NCI-H1694 treated with DMSO at 0.1 percent for 48 hours (cell line): ENCODE measurements around the gene DCC.

Source experiments
- DNase-seq: peaks from one replicate; lab custom pipeline; 2025; lab: John Stamatoyannopoulos, UW

Gene DCC

DNA sequence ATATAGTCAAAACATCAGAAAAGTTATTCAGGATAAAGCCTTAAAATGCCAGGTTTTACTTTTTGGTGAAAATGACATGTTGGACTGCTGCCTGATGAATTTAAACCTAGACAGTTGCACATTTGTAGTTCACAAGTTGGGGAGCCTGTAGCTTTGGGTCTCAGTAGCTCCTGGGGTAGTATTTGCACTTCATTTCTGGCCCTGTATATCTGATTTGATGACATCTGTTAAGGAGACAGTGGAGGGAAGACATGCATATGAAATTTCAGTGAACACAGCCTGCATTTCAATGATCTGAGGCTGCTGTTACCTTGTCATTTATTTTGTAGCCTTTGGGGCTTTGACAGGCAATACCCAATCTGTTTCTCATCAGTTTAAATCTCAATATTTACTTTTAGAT lies 156.4 kb downstream of the DCC start:
- no peak for DNase-seq

DNA sequence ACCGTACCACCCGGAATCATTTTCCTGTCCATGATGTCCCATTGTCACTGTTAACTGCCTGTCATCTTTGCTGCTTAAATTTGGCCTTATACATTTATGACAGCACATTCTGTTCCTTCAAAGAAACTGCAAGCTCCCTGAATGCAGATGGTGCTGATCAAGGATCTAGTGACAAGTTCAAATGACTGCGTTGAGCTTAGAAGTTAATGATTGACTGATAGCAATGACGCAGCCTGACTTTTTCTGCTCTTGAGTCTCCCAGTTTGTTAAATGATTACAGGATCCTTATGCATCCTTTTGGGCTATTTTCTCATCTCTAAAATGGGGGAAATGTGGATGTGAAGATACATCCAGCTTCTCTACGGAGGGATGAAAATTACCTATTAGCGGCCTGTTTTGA lies 159.0 kb downstream of the DCC start:
- no peak for DNase-seq

DNA sequence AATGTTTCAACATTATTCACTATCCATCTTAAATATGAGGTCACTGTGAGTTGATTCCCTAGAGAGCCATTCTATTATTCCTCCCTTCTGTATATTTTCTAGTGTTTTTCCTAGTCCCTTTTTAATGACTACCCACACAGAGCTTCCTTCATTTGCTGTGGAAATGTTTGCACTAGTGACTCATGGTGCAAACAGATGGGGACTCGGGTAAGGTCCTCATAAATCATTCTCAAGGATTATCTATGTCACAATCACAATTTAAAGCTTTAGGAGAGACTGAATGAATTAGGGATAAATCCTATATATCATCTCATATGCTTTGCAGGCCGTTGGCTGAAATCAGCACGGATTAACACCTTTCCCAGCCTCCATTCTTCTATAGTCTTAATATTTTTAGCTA lies 159.6 kb downstream of the DCC start:
- DNase-seq, result peak; percentile 77

DNA sequence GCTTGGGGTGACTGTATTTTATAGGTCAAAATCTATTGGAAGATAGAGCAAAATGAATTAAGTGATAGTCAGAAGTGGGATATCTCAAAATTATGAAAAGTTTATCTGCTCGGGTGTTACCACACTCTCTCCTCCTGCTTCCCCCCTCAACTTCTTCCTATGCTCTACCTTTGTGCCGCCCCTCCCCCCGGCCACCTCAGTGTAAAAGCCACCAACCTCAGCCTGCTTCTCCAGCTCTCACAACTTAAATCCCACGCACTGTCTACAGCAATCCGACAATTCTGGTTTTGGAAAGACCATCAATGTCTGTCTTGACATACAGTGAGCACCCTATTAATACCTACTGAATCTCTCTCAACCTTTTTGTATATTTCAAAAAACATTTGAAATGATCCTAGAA lies 164.6 kb downstream of the DCC start:
- no peak for DNase-seq

DNA sequence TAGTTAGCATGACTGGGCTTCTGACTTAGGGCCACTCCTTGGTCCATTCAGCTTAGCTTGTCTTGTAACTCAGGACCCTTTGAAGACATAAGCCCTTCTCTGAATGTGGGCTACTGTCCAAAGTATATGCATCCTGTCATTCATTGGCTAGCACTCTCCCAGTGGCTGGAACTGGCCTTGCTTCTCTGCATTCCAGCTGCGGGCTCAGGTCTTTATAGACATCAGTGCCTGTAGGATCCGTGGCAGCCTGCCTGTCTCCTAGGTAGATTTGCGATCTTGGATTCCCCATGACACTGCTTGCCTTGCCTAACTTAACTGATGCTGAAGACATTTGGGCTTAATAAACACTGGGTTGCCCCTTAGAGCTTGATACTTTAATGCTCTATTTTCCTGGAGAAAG lies 170.1 kb downstream of the DCC start:
- no peak for DNase-seq

DNA sequence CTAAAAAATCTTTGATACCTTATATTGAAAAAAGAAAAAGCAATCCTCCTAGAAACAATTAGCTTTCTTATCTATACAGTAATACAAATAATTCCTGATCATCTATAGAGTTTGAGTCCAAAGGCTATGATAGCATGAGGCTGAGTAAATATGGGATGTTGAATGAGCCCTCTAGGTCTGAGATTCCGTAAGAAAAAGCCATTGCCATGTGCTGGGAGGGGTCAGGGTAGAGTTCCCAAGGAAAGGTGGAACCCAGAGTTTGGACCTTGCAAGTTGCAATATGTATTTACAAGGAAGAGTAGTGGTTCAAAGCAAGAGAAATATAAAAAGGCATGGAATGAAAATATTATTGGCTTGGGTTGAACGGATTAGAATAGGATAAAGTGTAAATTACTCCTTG lies 178.1 kb downstream of the DCC start:
- no peak for DNase-seq

DNA sequence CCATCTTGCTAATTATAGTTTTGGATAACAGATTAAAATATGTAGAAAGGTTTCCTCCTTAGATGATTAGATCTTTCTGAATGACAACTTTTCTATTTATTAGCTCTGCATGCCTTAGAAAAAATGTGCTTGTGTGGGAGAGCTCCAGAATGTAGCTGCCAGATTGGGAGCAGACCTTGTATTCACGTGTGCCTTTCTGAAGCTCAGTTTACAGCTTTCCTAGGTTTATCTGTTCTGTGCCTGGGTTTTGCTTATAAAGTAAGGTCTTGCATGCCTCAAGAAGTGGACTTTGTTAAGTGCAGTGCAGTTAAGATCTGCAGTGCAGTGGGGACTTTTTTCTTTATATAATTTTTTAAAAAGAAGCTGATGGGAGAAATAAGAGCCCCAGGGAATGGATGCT lies 179.0 kb downstream of the DCC start:
- DNase-seq, result no peak

DNA sequence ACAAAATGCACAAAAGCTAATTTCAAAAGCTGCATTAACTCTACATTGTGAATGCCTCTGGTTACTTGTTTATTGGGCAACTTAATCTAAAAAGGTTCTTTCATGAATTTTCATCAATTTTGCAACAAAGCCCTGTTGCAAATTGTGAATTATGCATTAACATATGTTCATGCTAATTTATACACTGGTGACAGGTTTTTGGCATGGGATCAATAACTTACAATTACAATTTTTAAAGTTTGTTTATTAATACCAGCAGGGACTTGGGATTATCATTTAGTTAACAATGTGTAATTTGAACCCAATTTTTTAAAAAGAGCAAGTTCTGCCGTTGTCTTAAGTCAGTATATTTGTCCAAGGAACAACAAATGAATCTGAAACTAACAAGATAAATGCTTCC lies 183.6 kb downstream of the DCC start:
- no peak for DNase-seq

DNA sequence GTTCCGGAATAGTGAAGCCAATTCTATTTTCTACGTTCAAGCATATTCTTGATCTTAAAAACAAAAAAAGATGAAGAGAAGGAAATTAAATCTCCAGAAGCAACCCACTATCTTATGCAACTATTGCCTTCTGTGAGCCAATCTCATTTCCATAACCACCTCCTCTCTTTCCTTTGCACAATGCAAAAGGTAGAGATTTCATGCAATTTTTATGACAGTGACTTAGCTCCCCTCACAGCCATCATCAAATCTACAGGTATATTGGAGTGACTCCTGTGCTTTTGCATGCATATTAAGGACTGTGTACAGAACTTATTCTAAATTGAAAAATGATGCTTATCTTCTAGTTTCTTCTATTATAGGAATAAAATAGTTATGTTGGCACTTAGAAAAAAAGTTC lies 191.8 kb downstream of the DCC start:
- DNase-seq, result no peak

DNA sequence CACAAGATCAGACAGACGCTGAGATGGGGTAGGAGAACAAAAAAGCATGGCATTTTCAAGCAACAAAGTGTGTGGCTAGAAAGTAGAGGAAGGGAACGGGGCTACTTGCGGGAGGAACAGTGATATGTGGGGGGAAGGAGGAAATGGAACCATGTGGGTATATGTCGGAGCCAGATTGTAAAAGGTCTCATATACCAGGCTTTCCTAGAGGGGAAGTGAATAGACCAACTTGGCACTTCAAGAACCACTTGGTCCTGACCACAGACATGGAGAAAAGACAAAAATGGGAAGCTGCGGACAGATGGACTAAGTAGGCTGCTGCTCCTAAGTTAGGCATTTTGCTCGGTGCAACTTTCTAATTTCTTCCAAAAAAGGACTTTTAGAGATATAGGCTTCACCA lies 196.0 kb downstream of the DCC start:
- DNase-seq, result no peak

DNA sequence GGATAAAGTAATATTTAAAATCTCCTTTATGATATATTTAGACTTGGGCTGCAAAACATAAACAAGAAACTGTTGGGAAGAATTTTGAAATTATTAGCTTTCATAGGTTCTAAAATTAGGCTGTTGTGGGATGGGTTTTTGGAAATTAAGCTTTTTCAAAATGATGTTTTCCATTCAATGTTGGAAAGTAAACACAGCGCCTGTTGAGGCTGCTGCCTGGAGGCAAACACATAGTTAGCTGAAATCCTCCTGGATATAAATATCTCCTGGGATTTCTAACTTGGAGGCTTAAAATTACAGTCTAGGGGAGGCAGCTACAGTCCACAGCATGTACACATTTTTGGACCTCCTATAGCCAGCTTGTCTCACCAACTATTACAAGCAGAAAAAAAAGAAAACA lies 197.3 kb downstream of the DCC start:
- no peak for DNase-seq

DNA sequence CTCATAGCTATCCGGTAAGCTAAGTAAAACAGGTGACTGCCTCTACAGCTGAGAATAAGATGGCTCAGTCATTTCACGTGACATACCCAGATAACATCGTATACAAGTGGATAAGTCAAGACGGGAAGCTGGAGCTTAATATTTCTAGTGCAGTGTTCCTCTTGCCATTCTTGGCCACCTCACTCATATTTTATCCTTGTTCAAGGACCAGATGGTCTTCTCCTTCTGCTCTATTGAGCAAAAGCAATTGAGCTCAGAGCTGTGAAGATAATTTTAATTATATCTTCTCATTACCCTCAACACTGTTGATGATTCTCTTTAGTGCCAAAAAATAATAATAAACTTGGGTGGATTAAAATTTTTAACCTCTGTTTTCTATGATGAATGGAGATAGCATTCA lies 201.1 kb downstream of the DCC start:
- DNase-seq, result peak; percentile 77

DNA sequence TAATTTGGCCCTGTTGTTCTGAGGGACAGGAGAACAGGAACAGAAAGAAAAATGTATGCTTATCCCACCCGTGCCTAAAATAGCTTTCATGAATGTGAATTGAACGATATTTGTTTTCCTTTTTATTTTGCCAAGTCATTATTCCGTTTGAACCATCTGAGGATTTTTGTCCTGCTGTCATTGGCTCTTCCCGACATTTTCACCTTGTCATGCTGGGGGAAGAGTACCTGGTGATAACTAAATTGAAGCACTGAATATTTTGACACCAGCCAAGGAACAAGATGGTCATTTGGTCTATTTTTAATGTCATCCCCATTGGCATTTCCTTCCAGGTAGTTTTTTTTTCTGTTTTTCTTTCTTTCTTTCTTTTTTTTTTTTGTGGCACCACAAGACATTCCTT lies 204.1 kb downstream of the DCC start:
- DNase-seq, result no peak

DNA sequence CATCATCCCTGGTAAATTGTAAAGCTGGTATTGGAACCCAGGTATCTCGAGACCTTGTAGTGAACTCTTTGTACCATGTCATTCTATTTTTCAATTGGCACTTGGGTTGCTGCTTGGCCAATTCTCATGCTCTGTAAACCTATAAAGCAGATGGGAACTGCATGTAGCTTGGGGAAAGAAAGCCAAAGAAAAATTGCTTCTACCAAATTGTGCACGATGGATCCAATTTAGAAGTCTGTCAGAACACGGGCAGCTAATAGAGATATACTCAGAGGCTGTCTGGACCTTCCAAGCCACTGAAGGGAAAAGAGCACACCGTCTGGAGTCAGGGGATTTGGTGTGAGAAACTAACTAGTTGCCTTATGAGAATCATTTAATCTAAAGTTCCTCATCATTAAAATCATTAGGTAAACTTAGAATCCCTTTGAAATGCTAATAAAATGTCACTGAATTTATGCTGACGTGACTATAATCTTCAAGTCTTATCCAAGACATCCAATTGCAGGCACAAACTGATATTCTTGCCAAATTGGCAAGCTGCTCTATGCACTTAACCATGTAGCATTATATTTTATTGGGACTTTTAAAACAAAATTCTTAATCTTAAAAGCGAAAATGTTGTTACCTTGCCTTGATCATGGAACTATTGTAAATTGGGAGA lies 206.8 kb downstream of the DCC start:
- no peak for DNase-seq

DNA sequence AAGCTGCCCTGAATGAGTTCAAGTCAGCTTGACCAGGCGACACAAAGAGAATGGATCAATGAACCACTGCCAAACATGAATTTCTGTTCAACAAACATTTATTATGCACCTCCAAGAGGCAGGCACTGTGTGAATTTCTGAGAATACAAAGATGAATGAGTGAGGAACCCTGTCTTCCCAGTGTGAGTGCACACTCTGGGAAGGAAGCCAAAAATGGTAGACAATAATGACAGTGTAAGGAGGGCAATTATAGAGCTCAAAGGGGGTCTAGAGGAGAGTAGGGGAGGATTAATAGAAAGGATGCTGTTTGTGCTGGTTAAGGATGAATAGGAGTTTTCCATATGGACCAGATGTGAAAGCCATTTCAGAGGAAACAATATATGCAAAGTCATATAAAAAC lies 213.4 kb downstream of the DCC start:
- DNase-seq, result no peak

DNA sequence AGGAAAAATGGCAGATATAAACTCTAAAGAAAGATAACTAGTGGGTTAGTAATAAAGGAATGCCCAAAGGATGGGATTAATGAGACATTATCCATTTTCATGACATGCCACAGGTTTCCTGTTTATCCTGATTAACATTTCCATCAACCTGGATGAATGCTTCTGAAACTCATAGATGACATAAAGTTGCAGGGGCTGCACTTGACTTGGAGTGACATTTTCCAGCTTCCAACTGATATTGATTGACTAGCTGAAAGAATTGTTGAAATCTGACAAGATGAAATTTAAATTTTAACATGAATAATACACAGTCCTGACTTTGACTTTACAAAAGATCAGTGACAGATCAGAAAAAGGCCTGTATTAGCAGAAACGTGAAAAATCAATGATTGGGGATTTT lies 214.2 kb downstream of the DCC start:
- DNase-seq, result no peak

DNA sequence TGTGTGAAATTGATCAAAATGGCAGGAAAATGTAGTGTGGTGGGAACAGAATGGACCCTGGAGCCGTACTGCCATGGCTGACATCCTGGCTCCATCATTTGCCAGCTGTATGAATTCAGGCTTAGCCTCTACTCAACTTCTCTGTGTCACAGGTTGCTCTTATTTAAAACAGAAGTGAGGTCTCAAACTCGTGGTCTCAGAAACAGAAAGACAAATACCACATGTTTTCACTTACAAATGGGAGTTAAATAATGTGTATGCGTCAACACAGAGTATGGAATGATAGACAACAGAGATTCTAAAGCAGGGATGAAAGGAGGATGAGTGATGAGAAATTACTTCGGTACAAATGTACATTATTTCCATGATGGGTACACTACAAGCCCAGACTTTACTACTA lies 227.4 kb downstream of the DCC start:
- DNase-seq, result no peak

DNA sequence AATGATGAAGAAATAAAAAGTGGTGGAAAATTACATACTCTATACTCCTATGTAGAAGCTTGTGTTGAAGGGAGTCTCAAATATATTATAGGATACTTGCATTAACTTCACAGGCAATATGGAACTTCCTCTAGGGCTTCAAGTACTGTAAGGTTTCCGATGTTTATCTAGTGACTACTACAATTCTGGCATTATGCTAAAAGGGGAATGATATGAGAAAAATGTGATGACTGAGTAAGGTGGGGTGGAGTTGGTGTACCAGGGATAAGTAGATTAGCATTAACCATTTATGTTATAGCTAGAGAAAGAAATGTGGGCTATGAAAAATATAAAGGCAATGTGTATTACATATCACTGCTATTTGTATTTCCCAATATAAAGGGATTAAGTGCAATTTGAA lies 229.5 kb downstream of the DCC start:
- DNase-seq, result no peak

DNA sequence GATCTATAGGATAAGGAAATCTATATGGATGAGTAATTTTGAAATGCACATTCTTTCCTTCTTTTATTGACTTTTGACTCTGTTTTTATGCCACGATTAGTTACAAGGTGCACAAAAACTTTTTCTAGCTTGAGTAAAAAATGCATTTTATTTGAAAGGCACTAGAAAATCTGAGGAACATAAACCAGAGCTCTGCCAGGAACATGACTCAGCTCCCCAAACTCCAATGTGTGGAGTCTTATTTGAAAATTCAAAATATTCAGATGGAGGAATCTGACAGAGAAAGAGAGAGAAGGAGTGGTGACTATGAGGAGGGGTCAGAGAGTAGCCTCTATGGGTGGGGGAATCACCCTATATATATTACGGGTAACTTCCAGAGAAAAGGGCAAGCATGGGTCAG lies 231.0 kb downstream of the DCC start:
- no peak for DNase-seq

DNA sequence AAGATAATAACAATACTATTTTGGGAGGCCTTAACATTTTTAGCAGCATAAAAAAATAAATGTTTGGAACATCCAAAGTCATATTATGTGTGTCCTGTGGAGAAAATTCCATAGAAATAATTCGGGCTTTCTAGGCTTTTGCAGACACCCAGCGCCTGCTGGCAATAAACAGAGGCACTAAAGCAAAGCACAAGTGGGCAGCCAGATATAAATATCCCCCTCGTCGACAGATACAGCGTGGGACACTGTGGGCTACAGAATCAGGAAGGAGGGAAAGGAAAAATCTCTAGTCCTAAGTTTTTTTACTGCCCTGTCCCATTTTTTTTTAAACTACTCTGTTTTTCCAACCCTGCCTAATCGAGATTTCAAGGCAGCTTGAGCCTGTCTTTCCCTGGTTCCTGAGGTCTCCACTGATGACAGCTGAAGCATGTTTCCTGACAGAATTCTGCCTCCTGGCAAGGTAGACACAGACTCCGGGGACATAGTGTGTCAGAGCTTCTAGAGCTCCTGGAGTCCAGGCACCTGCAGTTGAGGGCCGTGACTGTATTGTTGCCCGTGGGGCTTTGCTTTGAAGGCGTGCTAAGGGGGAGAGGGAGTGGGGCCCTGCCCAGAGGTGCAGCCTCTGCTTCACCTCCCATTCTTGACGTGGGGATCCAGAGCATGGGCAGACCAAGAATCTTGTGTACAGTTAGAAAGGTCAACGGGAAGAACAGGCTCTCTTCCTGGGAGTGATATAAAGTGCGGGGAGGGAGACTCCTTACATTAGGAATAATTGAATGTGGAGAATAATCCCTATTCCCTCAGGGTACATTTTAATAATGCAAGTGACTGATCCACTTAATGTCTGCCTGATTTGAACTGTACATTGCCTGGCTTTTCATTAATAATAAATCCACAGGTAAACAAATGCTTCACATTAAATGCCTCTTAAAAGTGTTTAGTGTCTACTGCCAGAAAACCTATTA lies 232.3 kb downstream of the DCC start:
- no peak for DNase-seq

DNA sequence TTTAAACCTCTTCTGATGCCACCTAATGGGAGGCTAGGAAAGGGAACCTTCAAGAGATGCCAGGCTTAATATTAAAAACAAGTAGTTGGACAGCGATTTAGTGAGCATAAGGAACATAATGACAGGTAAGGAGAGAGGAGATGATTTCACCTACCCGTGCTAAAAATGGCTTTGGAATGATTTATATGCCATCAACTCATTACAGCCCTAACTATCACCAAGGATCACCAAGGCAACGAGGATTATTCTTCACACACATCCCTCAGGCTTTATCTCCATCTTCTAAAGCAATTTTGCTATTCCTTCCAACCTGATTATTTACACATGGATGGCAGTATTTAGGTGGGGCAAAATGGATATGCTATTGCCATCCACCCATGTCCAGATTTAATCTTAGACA lies 237.8 kb downstream of the DCC start:
- no peak for DNase-seq

DNA sequence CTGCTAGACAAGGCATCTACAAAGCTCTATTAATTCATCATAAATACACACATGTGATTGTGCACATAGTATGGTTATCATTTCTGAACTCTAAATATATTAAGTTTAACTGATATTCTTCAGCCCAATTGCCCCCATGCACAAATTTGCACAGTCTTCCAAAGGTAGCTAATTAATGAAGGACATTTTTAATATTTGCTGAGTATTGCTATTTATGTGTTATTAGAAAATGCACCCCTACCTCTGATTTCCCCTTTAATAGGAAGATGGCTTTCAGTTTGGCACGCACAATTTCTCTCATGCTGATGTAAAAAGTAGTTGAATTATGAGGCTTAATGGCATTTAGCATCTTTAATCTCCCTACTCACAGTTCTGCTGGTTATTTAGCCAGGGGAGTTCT lies 242.1 kb downstream of the DCC start:
- no peak for DNase-seq

DNA sequence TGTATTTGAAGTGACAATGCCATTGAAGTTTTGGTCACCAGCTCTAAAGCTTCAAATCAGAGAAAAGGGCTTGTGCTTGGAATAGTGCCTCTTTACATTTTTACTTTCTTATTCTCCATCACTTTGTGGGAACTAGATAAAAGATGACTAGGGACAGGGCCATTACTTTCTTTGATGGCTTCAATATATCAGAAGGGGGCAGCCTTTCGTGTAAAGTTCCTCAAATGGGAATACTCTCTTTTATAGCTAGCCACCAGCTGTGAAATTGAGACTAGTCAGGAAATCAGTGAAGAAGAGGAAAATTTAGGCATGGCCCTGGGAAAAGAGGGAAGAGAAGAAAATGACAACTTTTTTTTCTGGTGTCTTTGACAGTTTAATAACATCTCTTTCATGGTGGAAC lies 242.5 kb downstream of the DCC start:
- no peak for DNase-seq

DNA sequence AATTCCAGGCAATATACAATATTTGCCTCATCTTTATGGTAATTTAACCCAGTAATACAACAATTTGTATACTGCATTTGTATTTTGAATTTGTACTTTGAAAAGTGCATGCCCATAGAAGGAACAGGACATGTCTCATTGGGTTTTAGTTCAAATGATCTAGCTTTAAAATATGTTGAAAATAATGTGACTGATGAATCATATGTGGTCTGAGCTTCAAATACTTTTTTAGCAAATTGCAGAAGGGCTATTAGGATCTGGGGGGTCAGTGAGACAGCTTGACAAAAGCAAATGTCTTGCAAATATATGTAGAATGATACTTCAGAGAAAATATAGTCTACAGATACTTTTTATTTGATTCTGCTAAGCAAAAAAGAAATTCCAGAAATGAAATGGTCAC lies 248.9 kb downstream of the DCC start:
- DNase-seq, result no peak
